Neural cell (in vitro differentiated cells): Measurements from ENCODE around the gene ZFP42. TPM values are rescaled to one million over a fixed set of nuclear protein-coding genes. Genes with fewer than 3 reads are reported as not detected.

Source experiments
- H2AFZ ChIP-seq: fragments of 200-600, 300-800 bp; sonication (generic), shearing (Covaris generic); 2 replicates; pipeline ENCODE4 v1.6.0; 2014; ENCODE audit warnings: low read depth, mild to moderate bottlenecking, antibody characterized with exemption, low read length, moderate library complexity
- H3F3A ChIP-seq: fragments of 200-600 bp; shearing (Covaris generic); 2 replicates; pipeline ENCODE4 v1.6.1; 2016; ENCODE audit warnings: mild to moderate bottlenecking, moderate library complexity, mixed read lengths, antibody characterized with exemption, low read length; ENCODE audit not compliant: insufficient read depth, poor library complexity, severe bottlenecking
- H3K27ac ChIP-seq: fragments of 200-600, 300-800 bp; sonication (generic), shearing (Covaris generic); 2 replicates; pipeline ENCODE4 v1.5.1; 2014; ENCODE audit warnings: mild to moderate bottlenecking, low read length, moderate library complexity
- H3K27me3 ChIP-seq: fragments of 300-800, 200-600 bp; sonication (generic), shearing (Covaris generic); 2 replicates; pipeline ENCODE4 v1.6.0; 2014; ENCODE audit warnings: mild to moderate bottlenecking, low read depth, low read length, moderate library complexity; ENCODE audit not compliant: insufficient read depth
- H3K36me3 ChIP-seq: fragments of 300-800, 200-600 bp; sonication (generic), shearing (Covaris generic); 2 replicates; pipeline ENCODE4 v1.5.1; 2014; ENCODE audit warnings: mild to moderate bottlenecking, antibody characterized with exemption, low read length, moderate library complexity; ENCODE audit not compliant: insufficient read depth
- H3K4me2 ChIP-seq: fragments of 300-800, 200-600 bp; sonication (generic), shearing (Covaris generic); 2 replicates; pipeline ENCODE4 v1.6.0; 2014; ENCODE audit warnings: mild to moderate bottlenecking, low read length
- H3K4me3 ChIP-seq: fragments of 300-800, 200-600 bp; sonication (generic), shearing (Covaris generic); 2 replicates; pipeline ENCODE4 v1.5.1; 2014; ENCODE audit warnings: mild to moderate bottlenecking, low read length, moderate library complexity
- H3K79me2 ChIP-seq: fragments of 200-600 bp; shearing (Covaris generic); replicated peaks from 2 replicates; pipeline ENCODE4 v1.6.0; 2014; ENCODE audit warnings: mild to moderate bottlenecking, low read length, moderate library complexity; ENCODE audit not compliant: insufficient read depth
- H3K9ac ChIP-seq: fragments of 300-800, 200-600 bp; sonication (generic), shearing (Covaris generic); 2 replicates; pipeline ENCODE4 v1.6.1; 2016; ENCODE audit warnings: mild to moderate bottlenecking, low read length, mixed read lengths
- H3K9me2 ChIP-seq: fragments of 200-600 bp; shearing (Covaris generic); 2 replicates; pipeline ENCODE4 v1.6.1; 2016; ENCODE audit warnings: mild to moderate bottlenecking, low read length, mixed read lengths; ENCODE audit not compliant: insufficient read depth
- H3K9me3 ChIP-seq: fragments of 200-600, 300-800 bp; sonication (generic), shearing (Covaris generic); 2 replicates; pipeline ENCODE4 v1.6.1; 2016; ENCODE audit warnings: mild to moderate bottlenecking, mixed run types, low read length, moderate library complexity, mixed read lengths
- H4K20me1 ChIP-seq: fragments of 200-600 bp; shearing (Covaris generic); 2 replicates; pipeline ENCODE4 v1.6.1; 2016; ENCODE audit warnings: mild to moderate bottlenecking, mixed run types; ENCODE audit not compliant: insufficient read depth
- CTCF ChIP-seq: fragments of 450-650 bp; IDR thresholded peaks from 2 replicates; pipeline ENCODE4 v1.5.1; 2014; ENCODE audit warnings: antibody characterized with exemption, mild to moderate bottlenecking, moderate library complexity; ENCODE audit not compliant: poor library complexity, severe bottlenecking
- EP300 ChIP-seq: fragments of 450-650 bp; conservative IDR thresholded peaks from 2 replicates; pipeline ENCODE4 v1.6.1; 2014; ENCODE audit warnings: antibody characterized with exemption, mild to moderate bottlenecking, moderate library complexity; ENCODE audit not compliant: poor library complexity, severe bottlenecking
- EZH2 ChIP-seq: fragments of 200-600, 300-800 bp; shearing (Covaris generic), sonication (generic); IDR thresholded peaks from 2 replicates; pipeline ENCODE4 v1.6.1; 2014; ENCODE audit warnings: antibody characterized with exemption, low read length, borderline replicate concordance, mild to moderate bottlenecking; ENCODE audit not compliant: insufficient read depth, poor library complexity, severe bottlenecking
- MXI1 ChIP-seq: fragments of 450-650 bp; conservative IDR thresholded peaks from 2 replicates; pipeline ENCODE4 v1.6.1; 2014; ENCODE audit warnings: antibody characterized with exemption, mild to moderate bottlenecking; ENCODE audit not compliant: poor library complexity, severe bottlenecking
- POLR2AphosphoS5 ChIP-seq: IDR thresholded peaks from 2 replicates; pipeline ENCODE4 v1.6.1; 2012
- RAD21 ChIP-seq: fragments of 450-650 bp; conservative IDR thresholded peaks from 2 replicates; pipeline ENCODE4 v1.6.1; 2014; ENCODE audit warnings: antibody characterized with exemption, mild to moderate bottlenecking, moderate library complexity
- SMC3 ChIP-seq: fragments of 450-650 bp; conservative IDR thresholded peaks from 2 replicates; pipeline ENCODE4 v1.6.1; 2014; ENCODE audit warnings: antibody characterized with exemption, mild to moderate bottlenecking, moderate library complexity; ENCODE audit not compliant: poor library complexity
- TAF1 ChIP-seq: IDR thresholded peaks from 2 replicates; pipeline ENCODE4 v1.6.1; 2012; ENCODE audit warnings: low read depth
- polyA plus RNA-seq: library from polyadenylated mRNA; depleted of rRNA; stranded (reverse); fragments of >200 nt; gene quantifications from 2 replicates; pipeline ENCODE4 v1.2.3, GENCODE V29; 2014
- TF ChIP-seq, protein P1 (sequence below): IDR thresholded peaks from 2 replicates; pipeline ENCODE4 v1.6.1; 2012; ENCODE audit warnings: borderline replicate concordance

The ZFP42 gene
- polyA plus RNA-seq, 1 donor from 2014 or later, result not detected

- Histone ChIP-seq H3K79me2 (no peaks in the 10 kb centered on the region), H3K36me3 (no peaks in the 10 kb centered on the region), H3K9ac (no peak overlapping the region), H3F3A (no peaks in the 10 kb centered on the region), H3K27ac (no peak overlapping the region), H3K4me2 (no peak overlapping the region), H3K9me3 (no peaks in the 10 kb centered on the region), H3K4me3 (no peak overlapping the region), H3K9me2 (no peaks in the 10 kb centered on the region), H3K27me3 (no peaks in the 10 kb centered on the region), H2AFZ (no peak overlapping the region), H4K20me1 (no peaks in the 10 kb centered on the region)
- TF ChIP-seq EZH2 (no peak), RAD21 (no peak), TAF1 (no peak), MXI1 (no peak), EP300 (no peak), CTCF (no peak), SMC3 (no peak), POLR2AphosphoS5 (no peak)
- TF ChIP-seq, protein P1, sequence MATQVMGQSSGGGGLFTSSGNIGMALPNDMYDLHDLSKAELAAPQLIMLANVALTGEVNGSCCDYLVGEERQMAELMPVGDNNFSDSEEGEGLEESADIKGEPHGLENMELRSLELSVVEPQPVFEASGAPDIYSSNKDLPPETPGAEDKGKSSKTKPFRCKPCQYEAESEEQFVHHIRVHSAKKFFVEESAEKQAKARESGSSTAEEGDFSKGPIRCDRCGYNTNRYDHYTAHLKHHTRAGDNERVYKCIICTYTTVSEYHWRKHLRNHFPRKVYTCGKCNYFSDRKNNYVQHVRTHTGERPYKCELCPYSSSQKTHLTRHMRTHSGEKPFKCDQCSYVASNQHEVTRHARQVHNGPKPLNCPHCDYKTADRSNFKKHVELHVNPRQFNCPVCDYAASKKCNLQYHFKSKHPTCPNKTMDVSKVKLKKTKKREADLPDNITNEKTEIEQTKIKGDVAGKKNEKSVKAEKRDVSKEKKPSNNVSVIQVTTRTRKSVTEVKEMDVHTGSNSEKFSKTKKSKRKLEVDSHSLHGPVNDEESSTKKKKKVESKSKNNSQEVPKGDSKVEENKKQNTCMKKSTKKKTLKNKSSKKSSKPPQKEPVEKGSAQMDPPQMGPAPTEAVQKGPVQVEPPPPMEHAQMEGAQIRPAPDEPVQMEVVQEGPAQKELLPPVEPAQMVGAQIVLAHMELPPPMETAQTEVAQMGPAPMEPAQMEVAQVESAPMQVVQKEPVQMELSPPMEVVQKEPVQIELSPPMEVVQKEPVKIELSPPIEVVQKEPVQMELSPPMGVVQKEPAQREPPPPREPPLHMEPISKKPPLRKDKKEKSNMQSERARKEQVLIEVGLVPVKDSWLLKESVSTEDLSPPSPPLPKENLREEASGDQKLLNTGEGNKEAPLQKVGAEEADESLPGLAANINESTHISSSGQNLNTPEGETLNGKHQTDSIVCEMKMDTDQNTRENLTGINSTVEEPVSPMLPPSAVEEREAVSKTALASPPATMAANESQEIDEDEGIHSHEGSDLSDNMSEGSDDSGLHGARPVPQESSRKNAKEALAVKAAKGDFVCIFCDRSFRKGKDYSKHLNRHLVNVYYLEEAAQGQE, result no peak
Measured at GRCh38 chr4:188025476-188025875, 29.9 kb downstream of the ZFP42 start.

DNA sequence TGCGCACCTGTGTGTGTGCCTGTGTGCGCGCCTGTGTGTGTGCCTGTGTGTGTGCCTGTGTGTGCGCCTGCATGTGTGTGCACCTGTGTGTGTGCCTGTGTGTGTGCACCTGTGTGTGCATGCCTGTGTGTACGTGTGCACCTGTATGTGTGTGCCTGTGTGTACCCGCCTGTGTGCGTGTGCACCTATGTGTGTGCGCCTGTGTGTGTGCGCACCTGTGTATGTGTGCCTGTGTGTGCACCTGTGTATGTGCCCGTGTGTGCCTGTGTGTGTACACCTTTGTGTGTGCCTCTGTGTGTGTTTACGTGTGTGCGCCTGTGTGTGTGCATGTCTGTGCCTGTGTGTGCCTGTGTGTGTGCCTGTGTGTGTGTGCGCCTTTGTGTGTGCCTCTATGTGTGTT, 33.5 kb downstream of the ZFP42 start:
- H4K20me1 ChIP-seq, result no peaks in the 10 kb centered on the region
- no peaks in the 10 kb centered on the region for H3K9me3 ChIP-seq
- no peak overlapping the region for H3K4me3 ChIP-seq
- no peak overlapping the region for H3K27ac ChIP-seq
- no peak overlapping the region for H3K9ac ChIP-seq
- H3K27me3 ChIP-seq, result peaks cover 9% of the 10 kb centered on the region
- no peaks in the 10 kb centered on the region for H3F3A ChIP-seq
- no peak for TF ChIP-seq EP300
- TF ChIP-seq SMC3, result no peak
- TF ChIP-seq POLR2AphosphoS5, result no peak
- TF ChIP-seq RAD21, result no peak
- no peak for TF ChIP-seq CTCF
- no peak for TF ChIP-seq TAF1
- TF ChIP-seq MXI1, result no peak
- H2AFZ ChIP-seq, result no peak overlapping the region
- H3K9me2 ChIP-seq, result no peaks in the 10 kb centered on the region
- H3K4me2 ChIP-seq, result no peak overlapping the region
- no peaks in the 10 kb centered on the region for H3K79me2 ChIP-seq
- H3K36me3 ChIP-seq, result no peaks in the 10 kb centered on the region
